ENCODE results near the gene ATG2A.

The ATG2A gene

DNA sequence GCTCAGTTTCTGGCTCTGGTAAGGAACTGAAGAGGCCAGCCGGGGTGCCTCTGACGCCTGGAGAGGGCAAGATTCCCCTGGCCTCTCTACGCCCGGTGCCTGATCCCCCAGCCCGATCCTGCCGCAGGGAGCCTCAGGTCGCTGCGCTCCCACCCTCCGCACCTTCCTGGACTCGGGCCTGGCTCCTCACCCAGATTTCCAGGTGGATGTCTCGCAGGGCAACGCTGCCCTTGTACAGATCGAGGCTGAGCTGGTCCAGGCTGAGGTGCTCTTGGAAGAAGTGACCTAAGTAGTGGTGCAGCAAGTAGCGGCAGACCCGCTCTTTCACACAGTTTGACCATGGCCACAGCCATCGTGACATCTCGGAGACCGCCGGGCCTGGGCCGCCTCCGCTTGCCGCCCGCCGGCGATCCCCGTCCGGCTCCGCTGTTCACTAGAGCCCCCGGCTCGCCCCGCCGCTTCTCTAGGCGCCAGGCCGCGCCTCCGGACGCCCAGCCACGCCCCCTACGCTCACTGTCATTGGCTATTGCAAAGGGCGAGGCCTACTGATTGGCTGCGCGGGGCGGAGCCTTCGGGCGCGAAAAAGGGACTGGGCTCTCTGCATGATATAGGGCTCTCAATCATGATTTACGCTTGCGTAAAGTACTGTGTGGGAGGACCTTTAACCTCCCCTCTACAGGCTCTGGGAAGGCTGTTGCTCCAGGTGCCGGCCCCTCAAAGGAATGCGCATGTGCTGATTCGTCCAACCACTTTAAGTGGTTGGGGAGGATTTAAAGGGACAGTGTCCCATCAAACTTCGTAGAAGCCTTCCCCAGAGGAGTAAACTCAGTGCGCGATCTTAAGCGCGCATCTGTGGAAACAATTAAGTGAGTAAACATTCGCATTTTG is at the start of gene ATG2A:
Gene ATG2A, minus strand, starts transcription at position 435 of the 888 bp plus-strand sequence. Its CDS starts 74 bp downstream, at position 361.
- peak; percentile 100 for DNase-seq

GRCh38 chr11:64963072-64963631 is 46.1 kb upstream of the ATG2A start:
- no peak for DNase-seq

GRCh38 chr11:64960719-64961118 is 43.7 kb upstream of the ATG2A start:
- DNase-seq, result no peak

DNA sequence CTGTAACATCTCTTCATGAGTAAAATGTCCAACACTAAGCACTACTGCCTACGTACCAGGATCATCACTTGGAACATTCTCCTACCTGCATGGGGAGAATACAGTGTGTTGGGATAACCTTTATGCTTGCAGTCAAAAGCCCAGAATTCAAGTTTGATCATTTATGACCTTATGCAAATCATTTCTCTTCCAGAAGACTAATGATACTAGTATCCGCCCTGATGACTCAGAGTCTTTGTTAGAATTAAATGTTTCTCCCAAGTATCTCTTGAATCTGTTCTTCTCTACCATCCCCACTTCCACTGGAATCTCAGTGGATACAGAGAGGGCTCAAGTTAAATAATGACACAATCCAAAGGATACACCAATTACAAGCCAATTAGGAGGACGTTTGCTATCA is 42.5 kb upstream of the ATG2A start:
- DNase-seq, result no peak

GRCh38 chr11:64954201-64954600 is 37.2 kb upstream of the ATG2A start:
- DNase-seq, result no peak

GRCh38 chr11:64951529-64951928 is 34.5 kb upstream of the ATG2A start:
- DNase-seq, result no peak

GRCh38 chr11:64947208-64947814 is 30.3 kb upstream of the ATG2A start:
- DNase-seq, result no peak

DNA sequence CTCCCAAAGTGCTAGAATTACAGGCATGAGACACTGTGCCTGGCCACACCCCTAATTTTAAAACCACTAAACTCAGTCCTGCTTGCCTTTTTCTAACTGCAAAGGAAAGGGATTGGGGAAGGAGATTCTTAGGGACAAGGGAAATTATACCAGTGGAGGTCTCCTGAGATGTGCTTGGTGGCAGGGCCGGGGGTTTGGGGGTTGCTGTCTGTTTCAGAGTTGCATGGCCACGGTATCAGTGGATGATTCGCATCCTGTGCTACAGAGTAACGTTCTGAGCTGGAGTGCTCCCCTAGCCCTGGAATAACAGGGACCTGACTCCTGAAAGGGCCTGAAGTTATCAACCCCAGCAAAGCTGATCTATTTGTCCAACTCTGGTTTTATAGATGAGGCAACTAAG is 19.5 kb upstream of the ATG2A start:
- DNase-seq, result no peak

DNA sequence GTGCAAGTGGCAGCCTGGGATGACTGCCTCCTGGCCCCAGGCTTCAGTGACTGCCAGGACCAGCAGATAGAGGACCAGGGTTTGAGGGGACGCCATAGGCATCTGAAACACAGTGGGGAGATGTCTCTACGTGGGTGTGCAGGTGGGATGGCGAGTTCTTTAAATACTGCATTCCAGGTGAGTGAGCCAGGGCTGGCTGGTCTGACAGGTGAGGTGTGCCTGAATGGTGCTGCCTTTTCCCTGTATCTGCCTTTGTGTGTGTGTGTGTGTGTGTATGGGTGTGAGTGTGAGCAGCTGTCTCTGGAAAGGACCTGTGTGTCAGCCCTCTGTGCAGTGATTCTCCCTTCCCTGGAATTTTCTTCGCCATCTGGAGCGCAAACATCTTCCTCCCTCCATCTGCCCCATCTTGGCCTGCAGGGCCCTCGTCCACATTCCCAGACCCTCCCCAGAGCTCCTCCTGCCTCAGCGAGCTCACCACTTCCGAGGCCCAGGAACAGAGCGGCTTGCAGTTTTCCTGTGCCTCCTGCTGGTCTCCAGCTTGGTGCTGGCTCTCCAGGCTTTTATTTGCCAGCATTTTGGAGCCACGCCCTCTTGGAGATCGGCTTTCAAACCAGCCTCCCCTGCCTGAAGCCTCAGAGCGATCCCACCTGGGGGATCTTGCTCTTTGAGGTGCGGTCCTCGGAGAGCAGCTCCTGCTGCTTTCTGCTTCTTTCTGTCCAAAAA is 18.5 kb upstream of the ATG2A start, which contains the start of gene GPHA2:
Gene GPHA2, minus strand, starts transcription at position 535 of the 723 bp plus-strand sequence. Its CDS starts 433 bp downstream, at position 102.
- no peak for DNase-seq

- DNase-seq, result no peak
Observed at GRCh38 chr11:64934682-64935358, 17.8 kb upstream of the ATG2A start.

GRCh38 chr11:64933935-64934681 is 17.1 kb upstream of the ATG2A start:
- no peak for DNase-seq

GRCh38 chr11:64933213-64933934 is 16.4 kb upstream of the ATG2A start:
- no peak for DNase-seq

DNA sequence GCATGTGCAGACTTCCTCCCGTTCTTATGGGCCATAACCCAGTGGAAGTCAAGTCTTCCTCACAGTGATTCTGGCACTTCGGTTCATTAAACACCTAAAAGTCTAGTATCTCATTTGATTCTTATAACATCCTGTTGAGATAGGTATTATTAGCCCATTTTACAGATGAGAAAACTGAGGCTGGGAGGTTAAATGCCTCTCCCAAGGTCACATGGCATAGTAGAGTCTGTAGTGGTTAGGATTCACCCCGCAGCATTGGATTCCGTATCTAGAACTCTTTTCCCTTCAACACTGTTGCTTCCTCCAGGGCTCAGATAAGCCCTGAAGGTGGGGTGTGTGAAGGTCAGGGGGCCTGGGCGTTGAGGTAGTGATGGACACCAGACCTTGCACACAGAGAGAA is 15.3 kb upstream of the ATG2A start:
- no peak for DNase-seq

DNA sequence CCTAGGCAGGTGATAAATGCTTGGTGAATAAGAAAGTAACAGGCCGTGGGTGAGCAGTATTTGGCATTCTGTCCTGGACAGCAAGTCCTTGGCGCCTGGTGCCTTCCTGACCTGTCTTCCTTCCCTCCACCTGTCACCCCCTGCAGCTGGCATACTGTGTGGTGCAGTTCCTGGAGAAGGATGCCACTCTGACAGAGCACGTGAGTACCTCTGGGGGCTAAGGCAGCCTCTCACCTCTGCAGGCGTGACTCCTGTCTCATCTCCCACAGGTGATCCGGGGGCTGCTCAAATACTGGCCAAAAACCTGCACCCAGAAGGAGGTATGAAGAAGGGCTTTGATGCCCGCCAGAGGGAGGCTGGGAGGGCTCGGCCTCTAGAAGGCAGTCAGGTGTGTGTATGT is 14.3 kb upstream of the ATG2A start:
- DNase-seq, result no peak

DNA sequence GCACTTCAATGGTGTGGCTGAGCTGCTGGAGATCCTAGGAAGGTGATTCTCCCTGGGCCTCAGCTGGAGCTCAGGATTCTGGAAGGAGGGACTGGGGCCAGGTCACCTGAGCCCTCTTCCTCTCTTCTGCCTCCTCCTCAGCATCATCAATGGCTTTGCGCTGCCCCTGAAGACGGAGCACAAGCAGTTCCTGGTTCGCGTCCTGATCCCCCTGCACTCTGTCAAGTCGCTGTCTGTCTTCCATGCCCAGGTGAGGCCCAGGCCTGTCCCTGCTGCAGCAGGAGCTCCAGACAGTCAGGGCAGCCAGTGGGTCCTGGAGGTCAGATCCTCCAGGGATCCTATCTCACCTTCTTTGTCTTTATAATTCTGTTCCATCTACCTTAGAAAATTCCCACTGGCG is 13.3 kb upstream of the ATG2A start:
- DNase-seq, result no peak

- DNase-seq, result no peak
Observed at GRCh38 chr11:64929625-64930024, 12.6 kb upstream of the ATG2A start.

- no peak for DNase-seq
Observed at GRCh38 chr11:64928957-64929356, 11.9 kb upstream of the ATG2A start.

- no peak for DNase-seq
Observed at GRCh38 chr11:64926689-64927088, 9.7 kb upstream of the ATG2A start.

GRCh38 chr11:64925536-64926436 is 8.8 kb upstream of the ATG2A start:
- DNase-seq, result no peak

- DNase-seq, result no peak
Observed at GRCh38 chr11:64924910-64925284, 7.9 kb upstream of the ATG2A start.
